Measurements from ENCODE around the gene OSBPL9.

- TF ChIP-seq CTCF (IDR thresholded peaks at IDR 0.05) (no peak), ZFX (IDR thresholded peaks at IDR 0.05; ENCODE audit: borderline replicate concordance) (no peak)
Observed at GRCh38 chr1:51697166-51697565, 80.3 kb downstream of the OSBPL9 start.

Measured in 22Rv1 (cell line).